T-helper 1 cell (primary cell): ENCODE measurements around the gene FOXL3.
"Not testable (repeated sequence)": the region's sequence is repeated elsewhere in the genome, so short reads cannot be mapped to it uniquely, and the experiment has no call there.

Source experiments
- DNase-seq, 5 donors: peaks; one replicate each; pipeline ENCODE4 v3.0.0-alpha.2; 2012 to 2020

Gene FOXL3

DNA sequence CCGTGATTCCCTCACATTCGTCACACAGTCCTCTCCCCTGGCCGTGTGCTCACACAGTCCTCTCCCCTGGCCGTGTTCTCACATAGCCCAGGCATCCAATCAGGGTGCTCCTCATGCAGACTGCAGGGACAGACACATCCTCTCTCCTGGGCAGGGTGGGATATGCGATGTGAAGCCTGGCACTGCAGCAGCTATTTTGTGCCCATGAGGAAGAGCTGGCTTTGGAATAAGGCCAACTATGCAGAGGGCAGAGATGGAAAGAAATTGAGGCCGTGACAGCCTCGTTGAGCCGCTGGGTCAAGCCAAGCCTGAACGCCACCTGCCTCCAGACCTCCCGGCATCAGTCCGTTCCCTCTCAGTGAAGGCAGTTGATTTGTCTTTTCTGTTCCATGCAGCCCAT lies 35.8 kb downstream of the FOXL3 start:
- DNase-seq: no peak

DNA sequence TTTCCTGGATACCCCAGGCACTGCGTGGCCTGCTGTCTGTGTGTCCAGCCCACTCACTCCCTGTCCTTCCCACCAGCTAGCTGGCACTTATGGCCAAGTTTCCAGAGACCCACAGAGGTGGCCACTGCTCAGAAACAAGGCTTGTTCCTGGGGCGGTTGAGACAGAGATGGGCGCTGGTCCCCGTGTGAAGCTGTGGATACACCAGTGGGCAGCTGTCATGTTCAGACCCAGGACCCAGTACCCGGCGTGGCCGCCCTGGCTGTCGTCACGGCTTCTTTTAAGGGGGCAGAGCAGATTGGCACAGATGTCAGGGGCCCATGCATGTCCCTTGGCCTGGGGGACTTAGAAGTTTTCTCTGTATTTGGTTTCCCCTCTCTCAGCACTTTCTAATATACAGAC lies 36.3 kb downstream of the FOXL3 start:
- no peak for DNase-seq

DNA sequence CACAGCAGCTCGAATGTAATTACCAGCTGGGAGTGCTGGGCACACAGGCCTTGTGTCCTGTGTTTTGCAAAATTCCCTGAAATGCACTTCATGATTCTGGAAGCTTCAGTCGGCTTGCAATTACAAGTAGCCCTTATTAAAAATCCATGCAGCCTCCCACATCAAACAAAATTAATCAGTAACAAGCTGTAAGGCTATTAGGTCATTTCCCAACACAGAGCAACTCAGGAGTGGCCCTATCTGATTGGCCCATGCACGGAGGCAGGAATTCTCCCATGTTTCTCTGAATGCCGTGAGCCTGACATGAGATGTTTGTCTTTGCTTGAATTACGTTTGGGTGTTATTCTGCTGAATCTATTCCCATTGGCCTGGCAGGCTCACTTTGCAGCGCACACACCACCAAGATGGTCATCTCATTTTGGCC lies 36.9 kb downstream of the FOXL3 start:
- no peak for DNase-seq

DNA sequence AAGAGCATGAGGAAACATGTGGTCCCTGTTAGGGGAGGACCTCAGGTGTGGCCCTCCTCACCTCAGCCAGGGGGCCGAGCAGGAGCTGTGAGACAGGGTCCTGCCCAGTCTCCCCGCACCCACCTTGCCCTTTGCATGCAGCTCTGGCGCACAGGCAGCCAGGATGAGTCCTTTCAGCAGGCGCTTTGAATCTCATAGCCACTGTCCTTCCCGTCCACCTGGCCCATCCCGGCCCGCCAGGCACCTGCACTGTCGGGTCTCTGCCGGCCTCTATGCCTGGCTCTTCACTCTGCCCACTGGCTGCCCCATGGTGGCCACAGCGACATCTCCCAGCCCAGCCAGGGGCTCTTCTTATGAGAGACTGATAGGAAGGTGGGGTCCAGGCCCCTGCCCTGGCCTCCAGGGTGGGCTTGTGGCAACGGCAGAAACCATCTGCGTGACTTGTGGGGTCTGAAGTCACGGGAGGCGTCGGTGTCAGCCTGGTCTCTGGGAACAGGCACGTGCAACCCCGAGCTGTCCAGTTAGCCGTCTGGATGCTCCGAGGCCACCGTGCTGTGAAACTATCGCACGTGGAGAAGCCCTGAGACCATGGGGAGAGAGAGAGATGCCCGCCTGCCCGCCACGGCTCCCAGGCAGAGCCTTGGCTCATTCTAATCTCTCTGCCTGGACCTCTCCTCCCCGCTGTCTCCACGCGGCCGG lies 37.4 kb downstream of the FOXL3 start:
- no peak for DNase-seq

DNA sequence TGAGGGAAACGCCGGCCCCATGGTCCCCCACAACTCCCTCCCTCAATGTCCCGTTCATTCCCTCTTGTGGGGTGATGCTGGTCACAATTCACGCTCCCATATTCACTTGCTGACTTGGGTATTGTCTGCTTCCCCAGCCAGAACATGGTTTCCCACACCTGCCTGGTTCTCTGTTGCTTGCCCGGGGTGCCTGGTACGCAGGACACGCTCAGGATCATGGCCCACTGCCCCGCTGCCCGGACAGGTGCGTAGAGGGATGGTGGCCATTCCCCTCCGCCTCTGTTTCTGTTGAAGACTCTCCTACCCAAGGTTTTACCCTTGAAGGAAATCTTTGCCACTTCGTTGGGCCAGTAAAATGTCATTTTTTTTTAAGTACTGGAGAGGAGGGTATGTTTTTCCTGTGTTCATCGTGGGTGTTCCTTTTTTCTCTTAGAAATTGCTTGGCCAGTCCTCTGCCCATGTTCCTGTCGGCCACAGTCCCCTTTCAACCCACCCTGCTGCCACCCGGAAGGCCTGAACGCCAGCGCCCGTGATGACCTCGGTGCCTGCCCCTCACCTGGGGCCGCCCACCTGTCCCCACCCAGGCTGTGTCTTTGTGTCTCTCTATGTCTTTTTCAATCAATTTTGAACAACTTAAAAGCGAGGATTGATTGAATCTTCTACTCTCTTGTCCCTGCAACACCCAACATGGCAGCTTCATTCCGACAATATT lies 38.2 kb downstream of the FOXL3 start:
- DNase-seq: no peak

DNA sequence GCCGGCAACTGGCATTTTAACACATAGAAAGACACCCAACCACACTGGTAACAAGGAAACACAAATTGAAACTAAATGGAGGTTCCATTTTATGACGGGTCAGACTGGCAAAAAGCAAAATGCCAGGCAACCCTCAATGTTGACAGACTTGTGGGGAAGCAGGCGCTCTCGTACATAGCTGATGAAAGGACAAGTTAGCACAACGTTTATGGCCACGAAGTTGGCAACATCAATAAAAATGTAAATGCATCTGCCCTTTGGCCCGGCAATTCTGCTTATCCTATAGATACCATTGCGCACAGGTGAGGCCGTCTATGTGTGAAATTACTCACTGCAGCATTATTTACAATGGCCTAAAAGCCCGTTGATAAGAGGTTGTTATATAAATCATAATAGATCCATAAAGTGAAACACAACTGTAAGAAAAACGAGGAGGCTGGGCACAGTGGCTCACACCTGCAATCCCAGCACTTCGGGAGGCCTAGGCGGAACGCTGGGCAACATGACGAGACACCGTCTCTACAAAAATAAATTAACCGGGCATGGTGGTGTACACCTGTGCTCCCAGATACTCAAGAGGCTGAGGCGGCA lies 39.8 kb downstream of the FOXL3 start:
- DNase-seq: no peak

DNA sequence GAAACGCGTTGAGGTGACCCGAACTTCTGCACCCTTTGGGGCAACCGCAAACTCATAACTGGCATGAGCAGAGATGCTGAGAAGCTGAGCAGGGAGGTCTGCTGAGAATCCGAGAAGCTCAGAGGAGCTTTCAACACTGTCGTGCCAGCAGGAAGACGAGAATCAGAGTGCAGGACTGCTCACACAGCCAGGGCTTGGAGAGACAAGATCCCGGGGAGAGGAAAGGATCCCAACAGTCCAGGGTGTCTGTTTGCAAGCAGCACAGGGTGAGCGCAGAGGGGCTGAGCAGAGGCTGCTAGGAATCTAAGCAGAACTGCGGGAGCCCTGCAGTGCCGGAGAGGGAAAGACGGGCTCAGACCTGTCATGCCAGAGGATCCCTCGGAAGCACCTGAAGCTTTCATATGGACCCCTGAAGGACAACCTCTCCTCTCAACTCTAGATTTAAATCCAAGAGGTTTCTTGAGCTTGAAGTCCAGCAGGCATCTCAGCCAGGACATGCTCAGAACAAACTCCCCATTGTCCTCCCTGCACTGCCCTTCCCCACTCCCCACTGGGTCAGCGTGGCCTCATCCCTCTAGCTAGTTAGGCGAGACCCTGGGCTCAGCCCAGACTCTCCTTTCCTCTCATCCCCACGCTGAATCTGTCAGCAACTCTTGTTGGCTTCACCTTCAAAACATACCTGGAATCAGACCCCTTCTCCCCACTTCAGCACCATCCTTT lies 40.7 kb downstream of the FOXL3 start:
- DNase-seq: no peak

DNA sequence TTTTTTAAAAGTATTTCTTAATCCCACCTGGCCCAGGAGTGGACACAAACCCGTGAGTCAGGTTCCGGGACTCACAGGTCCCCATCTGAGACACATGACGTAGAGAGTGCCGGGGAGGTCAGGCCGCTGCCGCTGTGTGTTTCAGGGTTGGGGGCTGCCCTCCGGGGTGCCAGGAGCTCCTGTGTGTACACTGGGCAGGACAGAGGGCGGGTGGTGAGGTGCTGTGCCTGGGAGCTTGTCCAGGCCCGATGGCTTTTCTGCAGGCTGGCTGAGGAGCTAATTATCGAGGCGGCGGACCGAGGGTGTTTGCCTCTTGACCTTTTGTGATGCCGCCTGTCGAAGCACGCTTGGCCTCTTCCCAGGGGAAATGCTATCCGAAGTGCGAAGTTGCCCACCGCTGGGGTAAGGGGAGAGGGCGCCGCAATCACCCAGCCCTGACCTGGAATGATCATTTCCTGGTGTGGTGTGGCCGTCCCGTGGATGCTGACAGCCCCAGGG lies 42.1 kb downstream of the FOXL3 start:
- no peak for DNase-seq

DNA sequence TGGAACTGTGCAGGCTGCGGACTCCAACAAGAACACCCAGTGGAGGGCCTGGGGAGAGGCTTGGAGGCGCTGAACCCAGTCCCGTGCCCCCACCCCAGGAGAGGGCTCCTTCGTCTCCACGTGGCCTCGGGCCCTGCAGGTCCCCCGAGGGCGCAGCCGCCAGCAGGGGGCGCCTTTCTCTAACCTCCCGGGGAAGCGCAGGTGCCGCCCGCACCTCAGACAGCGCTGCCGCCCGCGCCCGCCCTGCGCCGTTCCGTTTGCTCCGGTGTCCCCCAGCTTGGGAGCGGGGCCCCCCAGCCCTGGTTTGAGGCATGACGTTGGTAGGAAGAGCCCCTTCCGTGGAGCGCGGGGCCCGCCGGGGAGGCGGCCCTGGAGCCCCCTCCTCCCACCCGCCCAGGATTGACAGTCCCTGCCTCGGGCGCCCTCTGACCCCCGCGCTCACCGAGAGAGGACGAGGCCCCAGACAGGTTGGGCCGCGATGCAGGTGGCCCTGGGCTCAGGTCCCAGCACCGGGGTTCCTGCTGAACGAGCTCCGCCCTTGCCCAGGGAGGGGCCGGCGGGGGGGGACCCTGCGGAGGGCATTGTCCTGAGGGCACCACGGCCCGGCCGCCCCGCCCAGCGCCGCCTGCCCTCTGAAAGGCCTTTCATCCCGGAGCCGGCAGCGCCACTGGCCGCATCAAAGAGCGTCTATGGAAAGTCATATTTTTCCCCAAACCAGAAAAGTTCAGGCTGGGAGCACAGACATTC lies 42.8 kb downstream of the FOXL3 start:
- DNase-seq: peak; percentile 67 to 88 (median 81)

DNA sequence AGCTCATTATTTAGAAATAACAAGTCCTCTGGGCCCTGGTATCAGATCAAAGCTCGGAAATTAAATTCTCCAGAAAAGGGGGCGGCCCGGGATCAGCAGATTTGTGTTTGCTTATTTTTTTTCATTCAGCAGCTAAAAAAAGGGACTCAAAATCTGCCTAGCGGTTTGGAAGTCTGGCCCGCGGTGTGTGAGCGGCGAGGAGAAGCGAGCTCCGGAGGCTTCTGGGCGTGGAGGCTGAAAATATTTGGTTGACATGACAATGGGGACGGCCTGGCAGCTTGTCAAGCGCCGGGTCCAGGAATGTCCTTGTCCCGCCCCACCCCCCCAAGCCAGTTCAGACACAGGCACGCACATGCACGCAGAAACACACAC lies 43.4 kb downstream of the FOXL3 start:
- no peak for DNase-seq

DNA sequence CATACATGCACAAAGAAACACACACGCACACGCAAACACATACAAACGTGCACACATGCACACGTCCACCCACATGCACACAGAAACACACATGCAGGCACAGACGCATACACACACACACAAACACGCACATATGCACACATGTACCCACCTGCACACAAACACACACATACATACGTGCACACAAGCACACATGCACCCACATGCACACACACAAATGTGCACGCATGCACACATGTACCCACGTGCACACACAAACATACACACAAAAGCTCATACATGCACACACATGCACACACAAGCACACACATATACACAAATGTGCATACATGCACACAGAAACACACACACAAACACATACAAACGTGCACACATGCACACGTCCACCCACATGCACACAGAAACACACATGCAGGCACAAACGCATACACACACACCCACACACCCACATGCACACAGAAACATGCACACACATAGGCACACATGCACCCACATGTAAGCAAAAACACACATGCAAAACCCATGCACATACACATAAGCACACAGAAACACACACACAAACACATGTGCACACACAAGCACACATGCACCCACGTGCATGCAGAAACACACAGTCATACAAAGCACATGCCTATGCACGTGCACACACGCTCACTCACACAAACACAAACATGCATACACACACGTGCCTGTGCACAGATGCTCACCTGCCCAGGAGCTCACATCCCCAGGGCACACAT lies 44.8 kb downstream of the FOXL3 start:
- no peak for DNase-seq

DNA sequence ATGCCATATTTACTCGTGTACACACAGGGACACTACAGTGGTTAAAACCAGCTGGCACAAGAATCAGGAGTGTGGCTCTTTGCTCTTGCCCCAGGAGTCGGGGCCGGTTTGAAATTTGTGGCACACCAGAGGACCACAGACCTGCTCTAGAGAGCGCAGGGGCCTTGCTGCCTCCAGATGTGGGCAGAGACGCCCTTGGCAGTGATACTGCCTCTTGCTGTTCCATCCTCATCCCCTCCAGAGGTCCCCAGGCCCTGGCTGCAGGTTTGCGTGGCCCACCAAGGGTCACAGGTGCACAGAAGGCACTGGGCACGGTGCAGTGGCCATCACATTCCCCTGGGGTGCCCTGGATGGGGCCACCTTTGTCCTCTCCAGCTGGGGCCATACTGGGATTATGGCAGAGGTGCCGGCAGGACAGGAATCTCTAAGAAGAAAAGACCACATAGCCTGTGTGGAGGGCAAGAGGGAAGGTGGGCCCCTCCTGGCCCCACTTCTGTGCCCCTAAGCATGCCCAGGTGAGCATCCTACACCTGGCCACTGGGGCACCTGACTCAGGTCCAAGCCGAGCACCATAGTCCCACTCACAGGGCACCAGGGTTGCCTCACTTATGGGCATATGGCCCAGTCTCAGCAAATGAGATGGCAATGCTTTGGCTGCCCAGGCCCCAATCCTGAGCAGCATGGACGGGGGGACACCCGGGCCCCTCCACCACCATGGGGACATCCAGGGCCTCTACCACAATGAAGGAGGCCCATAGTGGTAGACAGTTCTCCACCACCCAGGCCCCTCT lies 45.6 kb downstream of the FOXL3 start:
- DNase-seq: no peak

DNA sequence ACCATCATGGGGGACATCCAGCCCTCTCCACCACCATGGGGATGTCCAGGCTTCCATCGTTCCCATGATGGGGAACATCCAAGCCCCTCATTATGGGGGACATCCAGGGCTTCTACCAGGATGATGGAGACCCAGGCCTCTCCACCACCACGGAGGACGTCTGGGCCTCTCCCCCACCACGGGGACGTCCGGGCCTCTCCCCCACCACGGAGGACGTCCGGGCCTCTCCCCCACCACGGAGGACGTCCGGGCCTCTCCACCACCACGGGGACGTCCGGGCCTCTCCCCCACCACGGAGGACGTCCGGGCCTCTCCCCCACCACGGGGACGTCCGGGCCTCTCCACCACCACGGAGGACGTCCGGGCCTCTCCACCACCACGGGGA lies 46.2 kb downstream of the FOXL3 start:
- DNase-seq: not testable (repeated sequence)

DNA sequence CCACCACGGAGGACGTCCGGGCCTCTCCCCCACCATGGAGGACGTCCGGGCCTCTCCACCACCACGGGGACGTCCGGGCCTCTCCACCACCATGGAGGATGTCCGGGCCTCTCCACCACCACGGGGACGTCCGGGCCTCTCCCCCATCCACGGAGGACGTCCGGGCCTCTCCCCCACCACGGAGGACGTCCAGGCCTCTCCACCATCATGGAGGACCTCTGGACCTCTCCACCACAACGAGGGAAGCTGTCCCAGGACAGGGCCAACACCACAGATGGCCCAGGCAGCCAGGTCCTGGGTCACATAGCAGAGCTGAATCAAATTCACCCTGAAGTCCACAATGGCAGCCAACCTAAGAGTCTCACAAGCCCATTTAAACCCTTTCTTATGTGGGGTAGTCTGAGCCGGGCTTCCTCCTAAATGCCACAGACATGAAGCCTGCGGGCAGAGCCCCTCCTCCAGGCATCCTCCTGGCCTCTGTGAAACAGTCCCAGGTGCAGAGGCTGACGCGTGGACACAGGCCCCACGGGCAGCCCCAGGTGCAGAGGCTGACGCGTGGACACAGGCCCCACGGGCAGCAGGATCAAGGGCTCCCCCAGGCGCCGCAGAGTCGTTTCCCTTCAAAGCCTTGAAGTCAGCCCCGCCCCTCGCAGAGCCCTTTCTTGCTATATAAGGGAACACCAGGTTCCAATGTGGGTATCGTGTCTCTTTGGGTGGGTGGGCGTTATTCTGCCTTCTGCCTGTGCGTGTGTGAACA lies 47.0 kb downstream of the FOXL3 start:
- no peak for DNase-seq

DNA sequence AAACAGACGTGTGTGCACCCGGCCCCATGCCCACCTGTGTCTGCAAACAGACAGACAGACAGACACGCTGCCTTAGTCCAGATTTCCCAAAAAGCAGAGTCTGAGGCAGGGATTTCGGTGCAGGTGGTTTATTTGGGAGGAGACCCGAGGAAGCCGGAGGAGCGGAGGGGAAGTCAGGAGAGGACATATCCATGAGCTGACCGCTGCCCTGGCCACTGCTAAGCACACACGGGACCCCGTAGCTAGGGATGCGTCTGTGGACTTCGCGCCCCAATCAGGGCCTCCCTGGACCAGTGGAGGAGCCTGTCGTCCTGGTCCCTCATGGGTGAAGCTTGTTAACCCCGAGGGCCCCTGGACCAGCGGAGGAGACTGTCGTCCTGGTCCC lies 47.6 kb downstream of the FOXL3 start:
- DNase-seq: no peak

DNA sequence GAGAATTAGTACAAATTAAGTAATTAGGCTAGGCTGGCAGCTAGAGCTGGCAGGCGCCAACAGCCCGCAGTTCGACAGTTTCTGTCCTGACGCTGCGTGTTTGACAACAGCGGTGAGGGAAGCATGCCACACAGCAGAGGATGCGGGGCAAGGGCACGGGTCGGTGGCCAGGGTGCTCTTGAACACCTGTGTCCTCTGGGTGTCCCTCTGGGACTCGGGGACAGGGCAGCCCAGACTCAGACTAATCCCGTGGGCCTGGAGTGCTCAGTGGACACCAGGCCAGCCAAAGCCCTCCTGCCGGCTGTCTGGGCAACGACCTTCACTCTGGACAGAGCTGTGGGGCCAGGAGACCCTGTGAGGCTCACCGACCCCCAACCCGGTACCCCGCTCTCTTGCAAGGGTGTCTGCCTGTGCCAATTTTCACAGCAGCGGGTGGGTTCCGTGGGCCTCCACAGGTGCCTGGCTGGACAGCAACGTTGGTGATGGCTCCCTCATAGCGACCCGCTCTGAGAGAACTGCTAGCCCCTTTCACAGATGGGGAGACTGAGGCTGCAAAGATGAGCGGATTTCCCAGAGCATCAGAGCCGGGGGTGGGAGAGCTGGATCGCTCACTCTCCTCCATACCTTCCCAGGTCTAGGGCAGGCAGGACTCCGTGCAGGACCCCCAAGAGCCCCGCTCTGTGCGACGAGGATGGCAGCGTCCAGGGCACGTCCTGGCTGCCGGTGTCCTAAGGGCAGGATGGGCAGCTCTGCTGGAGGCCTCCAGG lies 48.5 kb downstream of the FOXL3 start:
- no peak for DNase-seq

DNA sequence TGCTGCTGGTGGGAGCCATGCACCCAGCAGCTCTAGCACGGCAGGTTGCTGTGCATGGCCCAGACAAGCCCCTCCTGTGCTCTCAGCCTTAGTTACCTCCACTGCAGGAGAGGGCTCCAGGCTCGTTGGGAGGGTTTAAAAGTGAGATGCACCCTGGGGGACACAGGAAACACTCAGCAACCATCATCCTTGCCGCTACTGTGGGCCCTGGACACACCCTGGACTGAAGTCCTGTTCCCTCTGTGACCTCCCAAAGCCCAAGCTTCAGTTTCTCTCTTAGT lies 49.0 kb downstream of the FOXL3 start:
- no peak for DNase-seq

DNA sequence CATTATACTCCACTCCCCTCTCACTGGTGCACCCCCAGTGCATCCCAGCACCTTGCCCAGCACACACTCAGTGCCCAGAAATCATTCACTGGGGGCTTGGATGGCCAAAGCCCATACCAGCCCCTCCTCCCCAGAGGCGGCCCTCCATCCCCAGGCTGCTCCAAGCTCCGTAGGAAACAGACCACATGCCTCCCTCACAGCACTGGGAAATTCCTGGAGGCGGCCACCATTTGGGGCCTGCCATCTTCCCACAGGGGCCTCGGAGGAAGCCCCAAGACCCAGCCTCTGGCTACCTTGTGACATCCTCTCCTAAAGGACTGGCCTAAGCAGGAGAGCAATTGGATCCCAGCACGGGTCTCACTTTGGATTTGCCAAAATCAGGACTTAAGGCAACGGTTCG lies 49.7 kb downstream of the FOXL3 start:
- DNase-seq: no peak

DNA sequence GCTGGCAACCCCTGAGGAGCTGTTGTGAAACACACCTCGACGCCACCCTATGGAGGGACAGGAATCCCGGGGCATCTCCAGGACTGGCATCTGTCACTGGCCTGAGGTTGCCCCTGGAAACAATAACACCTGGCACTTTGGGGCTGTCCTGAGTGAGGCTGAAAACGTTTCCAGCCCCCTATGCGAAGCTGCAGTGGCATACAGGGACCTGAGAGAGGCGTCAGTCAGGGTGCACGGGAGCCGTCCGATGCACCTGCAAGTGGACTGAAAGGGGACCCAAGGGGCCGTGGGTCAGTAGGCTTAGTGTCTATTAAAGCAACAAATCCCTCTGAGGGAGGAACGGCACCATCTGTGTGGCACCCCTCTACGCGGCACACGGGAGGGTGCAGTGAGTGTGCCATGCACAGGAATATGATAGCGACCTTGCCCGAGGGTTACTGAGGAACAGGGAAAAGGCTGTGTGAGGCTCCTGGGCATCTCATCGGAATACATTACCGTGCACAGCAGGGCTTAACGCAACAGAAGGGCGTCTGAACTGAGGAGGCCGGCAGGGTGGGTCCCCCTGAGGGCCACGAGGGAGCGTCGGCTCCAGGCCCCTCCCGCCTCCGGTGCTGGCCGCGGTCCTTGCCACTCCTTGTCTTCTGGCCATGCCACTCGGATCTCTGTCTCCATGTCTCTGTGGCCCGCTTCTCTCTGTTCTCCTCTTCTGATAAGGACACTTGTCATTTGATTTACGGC lies 50.4 kb downstream of the FOXL3 start:
- DNase-seq: no peak
